ENCODE results near the gene RASA3. TPM values are rescaled to one million over a fixed set of nuclear protein-coding genes. Genes with fewer than 3 reads are reported as not detected.

RASA3 gene
- total and polyA plus RNA-seq, 11 donors, result 4.8 to 24.2 (median 9.7) TPM

DNA sequence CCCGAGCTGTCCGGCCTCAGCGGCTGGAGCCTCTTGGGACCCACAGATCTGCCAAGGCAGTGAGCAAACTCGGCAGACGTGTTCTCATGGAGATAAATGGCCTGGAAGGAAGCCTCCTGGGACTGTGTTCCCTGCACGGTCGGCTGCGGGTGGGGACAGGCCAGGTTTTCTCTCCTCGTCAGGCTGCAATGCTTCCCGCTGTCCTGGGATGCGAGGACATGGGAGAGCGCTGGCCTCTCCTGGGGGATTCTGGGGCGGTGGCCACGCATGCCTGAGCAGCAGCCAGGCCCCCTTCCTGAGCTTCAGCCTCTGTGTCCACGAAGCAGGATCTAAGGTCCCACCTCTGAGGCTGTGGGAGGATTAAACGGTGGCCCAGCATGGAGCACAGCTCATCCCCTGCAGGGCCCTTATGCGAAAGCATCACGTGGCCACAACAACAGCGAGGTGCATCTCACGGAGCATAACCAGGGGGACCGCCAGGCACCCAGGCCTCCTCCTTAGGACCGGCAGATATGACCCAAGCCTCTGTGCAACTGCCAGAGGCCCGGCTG lies 137.3 kb downstream of the RASA3 start:
- 67 to 86% (median 75%) methylated on average over 20 to 23 of the region's 23 CpGs for WGBS, 4 donors
- ATAC-seq, result no peak
- H3K27me3 ChIP-seq, result no peaks in the 10 kb centered on the region
- H3K27ac ChIP-seq, result no peak overlapping the region
- intact Hi-C loops (cut with DNase I), result no loop called here
- H3K4me1 ChIP-seq, result peaks cover 0 to 35% (median 5%) of the 10 kb centered on the region in 12 donors
- DNase-seq, result peak in 3 of 5 donors; percentile 24 to 64 (median 25)
- H3K4me3 ChIP-seq, result no peak overlapping the region
- peaks cover 0 to 56% (median 16%) of the 10 kb centered on the region in 9 donors for H3K36me3 ChIP-seq
- no peaks in the 10 kb centered on the region for H3K9me3 ChIP-seq
- TF ChIP-seq POLR2A (IDR thresholded peaks at IDR 0.05), result no peak
- TF ChIP-seq, protein P1, sequence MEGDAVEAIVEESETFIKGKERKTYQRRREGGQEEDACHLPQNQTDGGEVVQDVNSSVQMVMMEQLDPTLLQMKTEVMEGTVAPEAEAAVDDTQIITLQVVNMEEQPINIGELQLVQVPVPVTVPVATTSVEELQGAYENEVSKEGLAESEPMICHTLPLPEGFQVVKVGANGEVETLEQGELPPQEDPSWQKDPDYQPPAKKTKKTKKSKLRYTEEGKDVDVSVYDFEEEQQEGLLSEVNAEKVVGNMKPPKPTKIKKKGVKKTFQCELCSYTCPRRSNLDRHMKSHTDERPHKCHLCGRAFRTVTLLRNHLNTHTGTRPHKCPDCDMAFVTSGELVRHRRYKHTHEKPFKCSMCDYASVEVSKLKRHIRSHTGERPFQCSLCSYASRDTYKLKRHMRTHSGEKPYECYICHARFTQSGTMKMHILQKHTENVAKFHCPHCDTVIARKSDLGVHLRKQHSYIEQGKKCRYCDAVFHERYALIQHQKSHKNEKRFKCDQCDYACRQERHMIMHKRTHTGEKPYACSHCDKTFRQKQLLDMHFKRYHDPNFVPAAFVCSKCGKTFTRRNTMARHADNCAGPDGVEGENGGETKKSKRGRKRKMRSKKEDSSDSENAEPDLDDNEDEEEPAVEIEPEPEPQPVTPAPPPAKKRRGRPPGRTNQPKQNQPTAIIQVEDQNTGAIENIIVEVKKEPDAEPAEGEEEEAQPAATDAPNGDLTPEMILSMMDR (IDR thresholded peaks at IDR 0.05), result no peak

DNA sequence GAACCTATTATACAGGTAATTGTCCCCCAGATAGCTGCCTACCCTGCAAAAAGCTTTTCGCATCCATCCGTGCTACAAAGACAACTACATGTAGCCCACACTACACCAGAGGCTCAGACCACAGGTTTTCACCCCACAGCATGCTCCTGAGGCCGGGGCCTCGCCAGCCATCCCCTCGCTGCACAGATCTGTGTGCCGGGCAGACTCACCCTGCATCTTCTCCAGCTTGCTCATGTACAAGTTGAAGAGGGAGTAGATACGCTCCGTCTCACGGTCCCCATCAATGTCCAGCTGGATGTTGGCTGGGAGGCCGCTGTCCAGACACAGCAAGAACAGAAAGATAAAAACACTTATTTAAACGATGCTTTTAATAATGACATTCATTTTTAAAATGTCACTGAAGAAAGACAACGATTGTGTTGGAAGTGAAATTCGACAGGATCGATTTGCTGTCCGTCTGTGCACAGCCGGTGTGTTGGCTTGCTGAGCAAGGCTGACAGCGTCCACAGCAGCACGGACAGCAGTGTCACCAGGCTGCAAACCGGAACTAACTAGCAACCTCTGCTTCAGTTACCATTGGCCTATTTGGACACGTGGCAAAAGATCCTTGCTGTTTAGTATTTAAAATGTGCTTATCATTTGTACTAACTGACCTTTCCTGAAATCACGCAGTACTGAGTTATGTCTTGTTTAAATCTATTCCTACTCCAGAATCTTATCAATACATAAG lies 140.0 kb downstream of the RASA3 start:
- no peak for TF ChIP-seq POLR2A (IDR thresholded peaks at IDR 0.05)
- TF ChIP-seq, protein P1 (IDR thresholded peaks at IDR 0.05), result no peak
- Histone ChIP-seq H3K36me3 (peaks cover 0 to 56% (median 18%) of the 10 kb centered on the region in 9 donors), H3K9me3 (no peaks in the 10 kb centered on the region), H3K4me3 (peak overlapping the region in 3 of 12 donors; percentile 19 to 28 (median 24)), H3K27ac (peak overlapping the region in 1 of 12 donors; percentile 3), H3K27me3 (no peaks in the 10 kb centered on the region), H3K4me1 (peaks cover 0 to 27% (median 5%) of the 10 kb centered on the region in 12 donors)
- intact Hi-C loops (cut with DNase I), result no loop called here
- 67 to 81% (median 74%) methylated on average over 21 of the region's 21 CpGs for WGBS, 4 donors
- ATAC-seq (peak; percentile 44 to 79 (median 60)), DNase-seq (peak in 3 of 5 donors; percentile 19 to 28 (median 26))

GRCh38 chr13:113991676-113992179 lies 140.7 kb downstream of the RASA3 start:
- Histone ChIP-seq H3K27ac (no peak overlapping the region), H3K36me3 (peaks cover 0 to 51% (median 18%) of the 10 kb centered on the region in 9 donors), H3K4me3 (peak overlapping the region in 2 of 12 donors; percentile 19 to 28), H3K4me1 (peaks cover 0 to 27% (median 5%) of the 10 kb centered on the region in 12 donors), H3K27me3 (no peaks in the 10 kb centered on the region), H3K9me3 (no peaks in the 10 kb centered on the region)
- peak in 2 of 5 donors; percentile 8 to 10 for DNase-seq
- ATAC-seq, result no peak
- 79 to 86% (median 82%) methylated on average over 11 of the region's 11 CpGs for WGBS, 4 donors
- intact Hi-C loops (cut with DNase I), result no loop called here
- TF ChIP-seq, protein P1 (IDR thresholded peaks at IDR 0.05), result no peak
- TF ChIP-seq POLR2A (IDR thresholded peaks at IDR 0.05), result no peak

DNA sequence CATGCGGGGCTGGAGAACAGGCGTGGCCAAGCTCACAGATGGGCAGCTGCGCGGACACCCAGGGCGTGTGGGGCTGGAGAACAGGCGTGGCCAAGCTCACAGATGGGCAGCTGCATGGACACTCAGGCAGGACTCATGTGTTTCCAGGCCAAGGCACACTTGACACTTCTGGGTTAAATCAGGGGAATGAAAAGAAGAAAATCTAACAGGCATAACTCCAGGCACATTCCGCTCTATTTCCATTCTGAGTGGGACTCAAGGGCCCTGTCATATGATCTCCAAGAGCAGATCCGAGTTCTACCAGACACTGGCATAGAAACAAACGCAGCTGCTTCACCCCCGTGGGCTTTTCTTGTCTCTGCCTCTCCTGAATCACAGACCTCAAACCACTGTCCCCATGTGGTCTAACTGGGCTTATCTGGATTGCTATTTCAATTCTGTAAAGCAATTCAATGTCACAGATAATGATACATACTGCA lies 141.2 kb downstream of the RASA3 start:
- no peak overlapping the region for H3K4me3 ChIP-seq
- TF ChIP-seq, protein P1 (IDR thresholded peaks at IDR 0.05), result no peak
- no peak for TF ChIP-seq POLR2A (IDR thresholded peaks at IDR 0.05)
- peaks cover 0 to 27% (median 5%) of the 10 kb centered on the region in 12 donors for H3K4me1 ChIP-seq
- intact Hi-C loops (cut with DNase I), result no loop called here
- 40 to 64% (median 51%) methylated on average over 8 to 10 of the region's 10 CpGs for WGBS, 4 donors
- peaks cover 0 to 46% (median 14%) of the 10 kb centered on the region in 9 donors for H3K36me3 ChIP-seq
- no peaks in the 10 kb centered on the region for H3K9me3 ChIP-seq
- no peaks in the 10 kb centered on the region for H3K27me3 ChIP-seq
- ATAC-seq (peak; percentile 48 to 59 (median 52)), DNase-seq (peak in 3 of 5 donors; percentile 18 to 30 (median 29))
- no peak overlapping the region for H3K27ac ChIP-seq
